ENCODE data around the gene KPRP.

KPRP gene

DNA sequence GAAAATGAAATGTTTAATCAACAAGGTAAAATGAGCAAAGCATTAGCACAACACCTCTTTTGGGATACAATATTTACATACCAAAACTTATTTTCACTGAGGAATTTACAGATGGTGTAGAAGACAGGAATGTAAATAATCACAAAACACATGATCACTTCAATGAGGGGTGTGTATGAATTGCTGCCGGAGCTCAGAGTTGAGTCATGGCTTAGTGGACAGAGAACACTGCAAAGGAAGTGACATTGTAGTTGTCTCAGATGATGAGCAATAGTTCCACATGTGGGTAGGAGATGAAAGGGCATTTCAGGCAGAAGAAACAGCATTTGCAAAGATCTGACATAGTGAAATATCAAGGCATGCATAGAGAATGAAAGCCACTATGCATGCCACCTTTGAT is 5.6 kb upstream of the KPRP start:
- DNase-seq (ENCODE audit: low spot score) = peak; percentile 78
- ChIA-PET CTCF (interaction anchor here (0.7 kb wide), 1 partner anchor 17 kb away, joined by 4 read pairs; no protein-coding TSS in a partner anchor), POLR2A (ENCODE audit: low non-redundant PET) (no interaction called here)

GRCh38 chr1:152753586-152753985 is 4.2 kb upstream of the KPRP start:
- ChIA-PET CTCF (no interaction called here), POLR2A (ENCODE audit: low non-redundant PET) (no interaction called here)
- TF ChIP-seq, protein P1, sequence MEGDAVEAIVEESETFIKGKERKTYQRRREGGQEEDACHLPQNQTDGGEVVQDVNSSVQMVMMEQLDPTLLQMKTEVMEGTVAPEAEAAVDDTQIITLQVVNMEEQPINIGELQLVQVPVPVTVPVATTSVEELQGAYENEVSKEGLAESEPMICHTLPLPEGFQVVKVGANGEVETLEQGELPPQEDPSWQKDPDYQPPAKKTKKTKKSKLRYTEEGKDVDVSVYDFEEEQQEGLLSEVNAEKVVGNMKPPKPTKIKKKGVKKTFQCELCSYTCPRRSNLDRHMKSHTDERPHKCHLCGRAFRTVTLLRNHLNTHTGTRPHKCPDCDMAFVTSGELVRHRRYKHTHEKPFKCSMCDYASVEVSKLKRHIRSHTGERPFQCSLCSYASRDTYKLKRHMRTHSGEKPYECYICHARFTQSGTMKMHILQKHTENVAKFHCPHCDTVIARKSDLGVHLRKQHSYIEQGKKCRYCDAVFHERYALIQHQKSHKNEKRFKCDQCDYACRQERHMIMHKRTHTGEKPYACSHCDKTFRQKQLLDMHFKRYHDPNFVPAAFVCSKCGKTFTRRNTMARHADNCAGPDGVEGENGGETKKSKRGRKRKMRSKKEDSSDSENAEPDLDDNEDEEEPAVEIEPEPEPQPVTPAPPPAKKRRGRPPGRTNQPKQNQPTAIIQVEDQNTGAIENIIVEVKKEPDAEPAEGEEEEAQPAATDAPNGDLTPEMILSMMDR (conservative IDR thresholded peaks at IDR 0.05; ENCODE audit: low read depth) = no peak
- H3K27ac ChIP-seq = no peak overlapping the region
- DNase-seq (ENCODE audit: low spot score) = no peak

More for the DNA sequence above, 5.6 kb upstream of the KPRP start:
- TF ChIP-seq, protein P1 (conservative IDR thresholded peaks at IDR 0.05; ENCODE audit: low read depth) = no peak
- H3K27ac ChIP-seq = no peak overlapping the region

DNA sequence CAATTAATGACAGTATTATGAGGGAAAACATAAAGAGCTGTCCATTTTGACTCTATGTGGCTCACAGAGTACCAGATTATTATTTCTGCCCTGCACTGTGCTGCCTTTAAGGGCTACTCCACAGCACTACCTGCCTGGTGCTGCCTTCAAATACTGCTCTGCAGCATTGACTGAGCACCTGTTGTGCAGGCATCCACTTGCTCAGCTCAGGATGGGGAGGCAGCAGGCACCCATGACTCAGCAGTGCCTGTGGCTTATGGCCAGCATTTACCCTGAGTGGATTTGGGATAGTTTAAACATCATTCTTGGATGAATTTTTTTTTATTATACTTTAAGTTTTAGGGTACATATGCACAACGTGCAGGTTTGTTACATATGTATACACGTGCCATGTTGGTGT is 953 bp upstream of the KPRP start:
- no peak overlapping the region for H3K27ac ChIP-seq
- TF ChIP-seq, protein P1 (conservative IDR thresholded peaks at IDR 0.05; ENCODE audit: low read depth) = no peak
- DNase-seq (ENCODE audit: low spot score) = peak; percentile 79
- ChIA-PET POLR2A (ENCODE audit: low non-redundant PET) (no interaction called here), CTCF (no interaction called here)

GRCh38 chr1:152758636-152759035 is 811 bp downstream of the KPRP start:
- TF ChIP-seq, protein P1 (conservative IDR thresholded peaks at IDR 0.05; ENCODE audit: low read depth) = no peak
- no peak for DNase-seq (ENCODE audit: low spot score)
- ChIA-PET CTCF (interaction anchor here (0.5 to 0.7 kb wide), 2 partner anchors 23 to 29 kb away, joined by 3 read pairs; no protein-coding TSS in a partner anchor), POLR2A (ENCODE audit: low non-redundant PET) (no interaction called here)
- H3K27ac ChIP-seq = no peak overlapping the region

DNA sequence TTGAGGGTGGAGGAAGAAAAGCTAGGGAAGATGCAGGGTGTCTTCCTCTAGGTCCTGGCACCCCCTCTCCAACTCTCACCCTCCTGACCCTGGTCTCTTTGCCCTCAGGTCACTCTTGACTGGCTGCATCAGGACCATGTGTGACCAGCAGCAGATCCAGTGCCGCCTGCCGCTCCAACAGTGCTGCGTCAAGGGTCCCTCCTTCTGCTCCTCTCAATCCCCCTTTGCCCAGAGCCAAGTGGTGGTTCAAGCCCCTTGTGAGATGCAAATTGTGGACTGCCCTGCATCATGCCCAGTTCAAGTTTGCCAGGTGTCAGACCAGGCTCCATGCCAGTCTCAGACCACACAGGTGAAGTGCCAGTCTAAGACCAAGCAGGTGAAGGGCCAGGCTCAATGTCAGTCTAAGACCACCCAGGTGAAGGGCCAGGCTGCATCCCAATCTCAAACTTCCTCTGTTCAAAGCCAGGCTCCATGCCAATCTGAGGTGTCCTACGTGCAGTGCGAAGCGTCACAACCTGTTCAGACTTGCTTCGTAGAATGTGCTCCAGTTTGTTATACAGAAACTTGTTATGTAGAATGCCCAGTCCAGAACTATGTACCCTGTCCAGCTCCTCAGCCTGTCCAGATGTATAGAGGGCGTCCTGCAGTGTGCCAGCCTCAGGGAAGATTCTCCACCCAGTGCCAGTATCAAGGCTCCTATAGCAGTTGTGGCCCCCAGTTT is 1.8 kb downstream of the KPRP start:
- DNase-seq (ENCODE audit: low spot score) = peak; percentile 58
- POLR2A ChIA-PET (ENCODE audit: low non-redundant PET) = no interaction called here
- TF ChIP-seq, protein P1 (conservative IDR thresholded peaks at IDR 0.05; ENCODE audit: low read depth) = no peak
- H3K27ac ChIP-seq = peak overlapping the region; percentile 30
- CTCF ChIA-PET = interaction anchor here (0.5 to 2.1 kb wide), 2 partner anchors 106 to 127 kb away, joined by 3 to 8 read pairs; no protein-coding TSS in a partner anchor

- TF ChIP-seq, protein P1 (conservative IDR thresholded peaks at IDR 0.05; ENCODE audit: low read depth) = no peak
- no peak for DNase-seq (ENCODE audit: low spot score)
- ChIA-PET POLR2A (ENCODE audit: low non-redundant PET) (no interaction called here), CTCF (interaction anchor here (2.1 kb wide), 1 partner anchor 107 kb away, joined by 8 read pairs; no protein-coding TSS in a partner anchor)
- H3K27ac ChIP-seq = no peak overlapping the region
Observed at GRCh38 chr1:152760551-152761190, 2.8 kb downstream of the KPRP start.
